ENCODE results near the gene GAGE12H. TPM values are rescaled to one million over a fixed set of nuclear protein-coding genes. Genes with fewer than 3 reads are reported as not detected.

The GAGE12H gene
- total RNA-seq: not detected in 2 replicates

GRCh38 chrX:49579649-49580048 is at the start of gene GAGE12H:
Gene GAGE12H (plus strand): TSS chrX:49579949. CDS start chrX:49581104, 1,155 bp downstream.

GRCh38 chrX:49531877-49532276 is 47.9 kb upstream of the GAGE12H start, which contains the start of gene GAGE12C:
Gene GAGE12C (plus strand): TSS chrX:49532177. CDS start chrX:49533332, 1,155 bp downstream.

GRCh38 chrX:49541433-49541832 is 38.3 kb upstream of the GAGE12H start, which contains the start of gene GAGE12D:
Gene GAGE12D (plus strand): TSS chrX:49541733. CDS start chrX:49542888, 1,155 bp downstream.

GRCh38 chrX:49550989-49551388 is 28.8 kb upstream of the GAGE12H start, which contains the start of gene GAGE12E:
Gene GAGE12E (plus strand): TSS chrX:49551289. CDS start chrX:49552444, 1,155 bp downstream.

GRCh38 chrX:49560542-49560941 is 19.2 kb upstream of the GAGE12H start, which contains the start of gene GAGE12F:
Gene GAGE12F (plus strand): TSS chrX:49560842. CDS start chrX:49561997, 1,155 bp downstream.

GRCh38 chrX:49570100-49570499 is 9.6 kb upstream of the GAGE12H start, which contains the start of gene GAGE12G:
Gene GAGE12G (plus strand): TSS chrX:49570400. CDS start chrX:49571555, 1,155 bp downstream.

GRCh38 chrX:49589196-49589595 is 9.4 kb downstream of the GAGE12H start, which contains the start of gene GAGE2A:
Gene GAGE2A (plus strand): TSS chrX:49589496. CDS start chrX:49590651, 1,155 bp downstream.

GRCh38 chrX:49598720-49599119 is 19.0 kb downstream of the GAGE12H start, which contains the start of gene GAGE1:
Gene GAGE1 (plus strand): TSS chrX:49599020. CDS start chrX:49600175, 1,155 bp downstream.

Other genes starting within 250 kb of the GAGE12H start
- not detected in 2 replicates for gene GAGE13, start 248.4 kb upstream of the GAGE12H start, total RNA-seq
- gene GAGE12C, start 47.8 kb upstream of the GAGE12H start, total RNA-seq: not detected in 2 replicates
- not detected in 2 replicates for gene GAGE12D, start 38.2 kb upstream of the GAGE12H start, total RNA-seq
- not detected in 2 replicates for gene GAGE12E, start 28.7 kb upstream of the GAGE12H start, total RNA-seq
- gene GAGE12F, start 19.1 kb upstream of the GAGE12H start, total RNA-seq: not detected in 2 replicates
- gene GAGE12G, start 9.5 kb upstream of the GAGE12H start, total RNA-seq: not detected in 2 replicates
- gene GAGE2A, start 9.5 kb downstream of the GAGE12H start, total RNA-seq: not detected in 2 replicates
- gene GAGE1, start 19.1 kb downstream of the GAGE12H start, total RNA-seq: not detected in 2 replicates
- not detected in 2 replicates for gene PAGE1, start 116.0 kb downstream of the GAGE12H start, total RNA-seq
- not detected in 2 replicates for gene PAGE4, start 249.4 kb downstream of the GAGE12H start, total RNA-seq

Data from smooth muscle cell of the umbilical artery (primary cell).